ENCODE measurements around the gene EEA1. TPM values are rescaled to one million over a fixed set of nuclear protein-coding genes. Genes with fewer than 3 reads are reported as not detected.

Gene EEA1
- total and polyA plus RNA-seq, 11 donors, result 5.1 to 45.5 (median 28.5) TPM

GRCh38 chr12:92912672-92913071 is 16.4 kb downstream of the EEA1 start:
- intact Hi-C loops (cut with DNase I), result no loop called here
- H3K27ac ChIP-seq, result no peak overlapping the region
- no peak for DNase-seq
- H3K4me1 ChIP-seq, result peaks cover 0 to 40% (median 6%) of the 10 kb centered on the region in 12 donors
- ATAC-seq, result no peak
- 95 to 99% (median 95%) methylated on average over 2 of the region's 2 CpGs for WGBS, 4 donors
- H3K9me3 ChIP-seq, result peaks cover 0 to 14% (median 4%) of the 10 kb centered on the region in 12 donors
- no peaks in the 10 kb centered on the region for H3K36me3 ChIP-seq
- no peaks in the 10 kb centered on the region for H3K27me3 ChIP-seq
- TF ChIP-seq, protein P1, sequence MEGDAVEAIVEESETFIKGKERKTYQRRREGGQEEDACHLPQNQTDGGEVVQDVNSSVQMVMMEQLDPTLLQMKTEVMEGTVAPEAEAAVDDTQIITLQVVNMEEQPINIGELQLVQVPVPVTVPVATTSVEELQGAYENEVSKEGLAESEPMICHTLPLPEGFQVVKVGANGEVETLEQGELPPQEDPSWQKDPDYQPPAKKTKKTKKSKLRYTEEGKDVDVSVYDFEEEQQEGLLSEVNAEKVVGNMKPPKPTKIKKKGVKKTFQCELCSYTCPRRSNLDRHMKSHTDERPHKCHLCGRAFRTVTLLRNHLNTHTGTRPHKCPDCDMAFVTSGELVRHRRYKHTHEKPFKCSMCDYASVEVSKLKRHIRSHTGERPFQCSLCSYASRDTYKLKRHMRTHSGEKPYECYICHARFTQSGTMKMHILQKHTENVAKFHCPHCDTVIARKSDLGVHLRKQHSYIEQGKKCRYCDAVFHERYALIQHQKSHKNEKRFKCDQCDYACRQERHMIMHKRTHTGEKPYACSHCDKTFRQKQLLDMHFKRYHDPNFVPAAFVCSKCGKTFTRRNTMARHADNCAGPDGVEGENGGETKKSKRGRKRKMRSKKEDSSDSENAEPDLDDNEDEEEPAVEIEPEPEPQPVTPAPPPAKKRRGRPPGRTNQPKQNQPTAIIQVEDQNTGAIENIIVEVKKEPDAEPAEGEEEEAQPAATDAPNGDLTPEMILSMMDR (IDR thresholded peaks at IDR 0.05), result no peak
- no peak for TF ChIP-seq POLR2A (IDR thresholded peaks at IDR 0.05)
- H3K4me3 ChIP-seq, result no peak overlapping the region

DNA sequence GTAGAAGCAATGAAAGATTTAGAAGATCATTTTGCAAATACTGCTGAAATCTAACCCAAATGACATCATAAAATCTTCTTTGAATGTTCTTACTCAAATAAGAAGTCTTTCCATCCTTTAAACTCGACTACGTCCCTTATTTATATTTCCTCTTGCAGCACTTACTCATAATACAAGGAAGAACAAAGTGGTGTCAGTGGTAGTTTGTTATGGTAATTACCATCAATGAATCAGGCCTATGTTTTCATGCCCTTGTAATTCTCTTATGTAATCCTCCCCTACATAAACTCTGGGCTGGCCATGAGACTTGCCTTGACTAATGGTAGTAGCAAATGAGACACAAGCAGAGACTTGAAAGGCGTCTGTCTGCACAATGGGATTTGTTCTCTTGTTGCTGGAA is 17.0 kb downstream of the EEA1 start:
- ATAC-seq (no peak), DNase-seq (no peak)
- H3K4me1 ChIP-seq, result peaks cover 0 to 40% (median 6%) of the 10 kb centered on the region in 12 donors
- peak overlapping the region in 1 of 12 donors; percentile 53 for H3K27ac ChIP-seq
- H3K36me3 ChIP-seq, result no peaks in the 10 kb centered on the region
- H3K9me3 ChIP-seq, result peaks cover 0 to 14% (median 4%) of the 10 kb centered on the region in 12 donors
- no peak overlapping the region for H3K4me3 ChIP-seq
- no peak for TF ChIP-seq POLR2A (IDR thresholded peaks at IDR 0.05)
- TF ChIP-seq, protein P1 (IDR thresholded peaks at IDR 0.05), result no peak
- 84 to 90% (median 86%) methylated on average over 3 of the region's 3 CpGs for WGBS, 4 donors
- intact Hi-C loops (cut with DNase I), result no loop called here
- H3K27me3 ChIP-seq, result no peaks in the 10 kb centered on the region

DNA sequence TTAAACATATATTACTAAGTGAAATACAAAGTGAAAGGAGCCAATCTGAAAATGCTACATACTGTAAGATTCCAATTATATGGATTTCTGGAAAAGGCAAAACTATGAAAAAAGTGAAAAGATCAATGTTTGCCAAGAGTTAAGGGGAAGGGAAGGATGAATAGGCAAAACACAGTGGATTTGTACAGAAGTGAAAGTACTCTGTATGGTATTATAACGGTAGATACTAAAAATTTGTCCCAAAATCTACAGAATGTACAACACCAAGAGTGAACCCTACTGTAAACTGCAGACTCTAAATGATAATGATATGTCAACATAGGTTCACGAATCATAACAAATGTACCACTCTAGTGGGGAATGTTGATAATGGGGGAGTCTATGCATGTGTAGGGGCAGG is 17.8 kb downstream of the EEA1 start:
- H3K4me1 ChIP-seq, result peaks cover 0 to 40% (median 9%) of the 10 kb centered on the region in 12 donors
- DNase-seq, result no peak
- no peaks in the 10 kb centered on the region for H3K36me3 ChIP-seq
- intact Hi-C loops (cut with DNase I), result no loop called here
- H3K27me3 ChIP-seq, result no peaks in the 10 kb centered on the region
- peaks cover 0 to 14% (median 4%) of the 10 kb centered on the region in 12 donors for H3K9me3 ChIP-seq
- H3K4me3 ChIP-seq, result no peak overlapping the region
- WGBS, 4 donors, result 59 to 80% (median 73%) methylated on average over 2 of the region's 2 CpGs
- H3K27ac ChIP-seq, result peak overlapping the region in 1 of 12 donors; percentile 53
- TF ChIP-seq POLR2A (IDR thresholded peaks at IDR 0.05), result no peak
- TF ChIP-seq, protein P1 (IDR thresholded peaks at IDR 0.05), result no peak
- ATAC-seq, result no peak

- Histone ChIP-seq H3K9me3 (peaks cover 0 to 14% (median 4%) of the 10 kb centered on the region in 12 donors), H3K4me3 (no peak overlapping the region), H3K27ac (no peak overlapping the region), H3K27me3 (no peaks in the 10 kb centered on the region), H3K36me3 (no peaks in the 10 kb centered on the region), H3K4me1 (peaks cover 0 to 32% (median 10%) of the 10 kb centered on the region in 12 donors)
- ATAC-seq (no peak), DNase-seq (no peak)
- WGBS, 4 donors, result 78 to 91% (median 86%) methylated on average over 3 of the region's 3 CpGs
- intact Hi-C loops (cut with DNase I), result no loop called here
- TF ChIP-seq POLR2A (IDR thresholded peaks at IDR 0.05), result no peak
Measured at GRCh38 chr12:92908108-92908507, 21.0 kb downstream of the EEA1 start.
